Dermis microvascular lymphatic vessel endothelial cell (primary cell): ENCODE data around the gene ENDOG. TPM values are rescaled to one million over a fixed set of nuclear protein-coding genes. Genes with fewer than 3 reads are reported as not detected.
"Not testable (repeated sequence)": the region's sequence is repeated elsewhere in the genome, so short reads cannot be mapped to it uniquely, and the experiment has no call there.

Experiments used
- DNase-seq, 2 donors: peaks; one replicate each; pipeline versions ENCODE4 v3.0.0 to v3.0.0-alpha.2; 2010; ENCODE audit warnings: low read depth in 2 of 2
- total RNA-seq: library from RNA; depleted of rRNA; stranded (reverse); fragments of >200 nt; gene quantifications from 2 replicates; pipeline ENCODE4 v1.2.1, GENCODE V29; 2014

ENDOG gene
- total RNA-seq, 1 donor from 2014 or later, result 24.6 TPM

DNA sequence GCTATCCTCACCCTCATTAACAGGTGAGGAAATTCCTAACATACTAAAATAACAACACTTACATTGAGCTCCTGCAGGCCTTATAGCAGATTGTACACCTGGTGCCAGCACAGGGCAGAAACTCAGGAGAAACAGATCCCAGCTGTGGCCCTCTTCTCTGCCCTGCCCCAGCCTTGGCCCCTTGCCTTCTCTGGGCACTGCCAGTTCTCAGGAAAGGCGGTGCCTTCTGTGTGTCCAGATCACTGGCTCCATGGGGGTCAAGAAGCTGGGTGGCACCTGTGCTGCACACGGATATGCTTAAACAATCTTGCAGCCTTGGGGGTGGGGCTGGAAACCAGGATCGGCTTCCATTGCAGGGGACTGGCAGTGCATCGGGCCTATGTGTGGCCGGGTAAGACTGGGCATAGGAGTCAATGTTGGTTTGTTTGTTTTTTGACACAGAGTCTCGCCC is 44.1 kb downstream of the ENDOG start:
- DNase-seq, result no peak

DNA sequence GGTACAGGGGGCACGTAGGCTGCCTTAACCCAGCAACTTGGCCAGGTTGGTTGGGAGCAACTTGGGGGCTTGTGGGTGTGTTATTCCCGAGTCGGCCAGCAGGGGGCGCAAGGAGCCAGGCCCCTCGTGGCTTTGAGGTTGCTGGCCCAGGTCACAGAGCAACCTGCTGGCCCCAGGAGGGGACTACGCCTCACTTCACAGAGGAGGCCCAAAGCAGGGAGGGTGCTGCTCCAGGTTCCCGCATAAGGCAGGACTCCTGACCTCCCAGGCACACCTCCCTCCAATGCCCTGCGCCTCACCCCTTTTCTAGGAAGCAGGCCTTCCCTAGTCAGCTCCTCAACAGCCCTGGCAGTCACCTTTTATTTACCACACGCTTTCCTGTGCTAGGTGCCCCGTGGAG is 45.3 kb downstream of the ENDOG start:
- peak in 1 of 2 donors; percentile 64 for DNase-seq

GRCh38 chr9:128870128-128870940 is 52.0 kb downstream of the ENDOG start:
- DNase-seq, result no peak

GRCh38 chr9:128870941-128871265 is 52.6 kb downstream of the ENDOG start:
- DNase-seq, result not testable (repeated sequence)

Other genes with a start within 250 kb of the ENDOG start
- gene DYNC2I2, start 161.7 kb upstream of the ENDOG start, total RNA-seq, result 54.9 and 65.9 TPM in 2 replicates
- gene SET, start 129.3 kb upstream of the ENDOG start, total RNA-seq, result 253 and 370 TPM in 2 replicates
- 10.2 and 12.1 TPM in 2 replicates for gene PKN3, start 116.0 kb upstream of the ENDOG start, total RNA-seq
- gene ZDHHC12, start 94.4 kb upstream of the ENDOG start, total RNA-seq, result 46.1 and 55.5 TPM in 2 replicates
- gene ZER1, start 46.6 kb upstream of the ENDOG start, total RNA-seq, result 10.4 and 19.8 TPM in 2 replicates
- gene TBC1D13, start 31.2 kb upstream of the ENDOG start, total RNA-seq, result 9.6 and 16.7 TPM in 2 replicates
- gene SPOUT1, start 11.3 kb downstream of the ENDOG start, total RNA-seq, result 10.3 and 18.1 TPM in 2 replicates
- 4.7 and 5.4 TPM in 2 replicates for gene KYAT1, start 63.5 kb downstream of the ENDOG start, total RNA-seq
- gene LRRC8A, start 63.6 kb downstream of the ENDOG start, total RNA-seq, result 68.8 and 117 TPM in 2 replicates
- 0.26 TPM in 1 of 2 replicates, not detected in the other for gene PHYHD1, start 102.5 kb downstream of the ENDOG start, total RNA-seq
- gene DOLK, start 129.1 kb downstream of the ENDOG start, total RNA-seq, result 21.1 and 30.6 TPM in 2 replicates
- gene NUP188, start 129.2 kb downstream of the ENDOG start, total RNA-seq, result 35.7 and 49.9 TPM in 2 replicates
- gene SH3GLB2, start 209.8 kb downstream of the ENDOG start, total RNA-seq, result 23.2 and 30.6 TPM in 2 replicates
- gene MIGA2, start 218.1 kb downstream of the ENDOG start, total RNA-seq, result 15.5 and 20.2 TPM in 2 replicates